Stomach smooth muscle (tissue), 2 donors: ENCODE data around the gene NTRK3.

Experiments
- H3K27ac ChIP-seq: one replicate; pipeline ENCODE4 v1.7.0; 2013; ENCODE audit warnings: mild to moderate bottlenecking, low read length, inconsistent platforms
- H3K27me3 ChIP-seq, 2 donors: one replicate each; pipeline ENCODE4 v1.7.0; 2013; ENCODE audit warnings: low read length in 2 of 2; ENCODE audit not compliant: insufficient read depth in 2 of 2, control insufficient read depth in 1 of 2
- H3K36me3 ChIP-seq, 2 donors: one replicate each; pipeline ENCODE4 v1.7.0; 2013; ENCODE audit warnings: low read length in 2 of 2; ENCODE audit not compliant: control insufficient read depth in 2 of 2, insufficient read depth in 2 of 2
- H3K4me1 ChIP-seq: one replicate; pipeline ENCODE4 v1.7.0; 2013; ENCODE audit warnings: low read length; ENCODE audit not compliant: control insufficient read depth, insufficient read depth
- H3K4me3 ChIP-seq, 2 donors: one replicate each; pipeline ENCODE4 v1.7.0; 2013; ENCODE audit warnings: low read length in 2 of 2
- H3K9ac ChIP-seq, 2 donors: one replicate each; pipeline ENCODE4 v1.7.0; 2013; ENCODE audit warnings: low read length in 2 of 2, mild to moderate bottlenecking in 1 of 2
- H3K9me3 ChIP-seq, 2 donors: one replicate each; pipeline ENCODE4 v1.7.0; 2013; ENCODE audit warnings: low read length in 2 of 2; ENCODE audit not compliant: control insufficient read depth in 2 of 2
- donor health status: healthy.
- donor health status: Pancreatic carcinoma.

The NTRK3 gene

GRCh38 chr15:88004399-88004798 is 252.1 kb downstream of the NTRK3 start:
- Histone ChIP-seq H3K27ac (no peak overlapping the region), H3K27me3 (no peaks in the 10 kb centered on the region), H3K36me3 (no peaks in the 10 kb centered on the region), H3K4me1 (no peaks in the 10 kb centered on the region), H3K4me3 (no peak overlapping the region), H3K9me3 (peaks cover 0 to 6% of the 10 kb centered on the region in 2 donors), H3K9ac (no peak overlapping the region)

- Histone ChIP-seq H3K4me1 (no peaks in the 10 kb centered on the region), H3K36me3 (no peaks in the 10 kb centered on the region), H3K27ac (no peak overlapping the region), H3K4me3 (no peak overlapping the region), H3K9ac (no peak overlapping the region), H3K27me3 (no peaks in the 10 kb centered on the region), H3K9me3 (peaks cover 0 to 6% of the 10 kb centered on the region in 2 donors)
Measured at GRCh38 chr15:88003541-88004327, 252.8 kb downstream of the NTRK3 start.

- no peaks in the 10 kb centered on the region for H3K4me1 ChIP-seq
- H3K9ac ChIP-seq = no peak overlapping the region
- H3K4me3 ChIP-seq = no peak overlapping the region
- no peak overlapping the region for H3K27ac ChIP-seq
- peaks cover 0 to 6% of the 10 kb centered on the region in 2 donors for H3K9me3 ChIP-seq
- H3K36me3 ChIP-seq = no peaks in the 10 kb centered on the region
- no peaks in the 10 kb centered on the region for H3K27me3 ChIP-seq
Measured at GRCh38 chr15:88002706-88003105, 253.8 kb downstream of the NTRK3 start.

DNA sequence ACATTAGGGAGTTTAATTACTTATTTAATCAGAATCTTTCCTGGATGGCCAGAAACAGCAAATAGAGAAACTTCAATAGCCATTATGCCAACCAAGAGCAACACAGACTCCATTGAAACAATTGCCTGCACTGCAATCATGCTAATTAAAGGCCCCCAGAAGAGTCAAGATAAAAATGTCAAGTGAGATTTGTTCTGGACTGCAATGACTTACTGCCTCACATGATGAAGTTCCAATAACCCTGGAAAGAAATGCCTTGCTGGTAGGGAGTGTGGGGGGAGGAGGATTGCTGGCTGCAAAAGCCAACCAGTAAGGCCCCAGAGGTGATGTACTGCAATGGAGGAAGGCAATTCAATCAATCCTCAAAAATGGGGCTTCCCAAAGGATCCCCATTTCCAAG is 257.9 kb downstream of the NTRK3 start:
- Histone ChIP-seq H3K27me3 (no peaks in the 10 kb centered on the region), H3K4me1 (no peaks in the 10 kb centered on the region), H3K9ac (no peak overlapping the region), H3K4me3 (no peak overlapping the region), H3K9me3 (peaks cover 0 to 6% of the 10 kb centered on the region in 2 donors), H3K36me3 (no peaks in the 10 kb centered on the region), H3K27ac (no peak overlapping the region)

GRCh38 chr15:87986776-87987175 is 269.8 kb downstream of the NTRK3 start:
- Histone ChIP-seq H3K9ac (no peak overlapping the region), H3K9me3 (no peaks in the 10 kb centered on the region), H3K4me1 (peaks cover 5% of the 10 kb centered on the region), H3K27ac (no peak overlapping the region), H3K36me3 (no peaks in the 10 kb centered on the region), H3K27me3 (no peaks in the 10 kb centered on the region), H3K4me3 (no peak overlapping the region)

GRCh38 chr15:87985451-87985850 is 271.1 kb downstream of the NTRK3 start:
- no peak overlapping the region for H3K9ac ChIP-seq
- no peak overlapping the region for H3K27ac ChIP-seq
- H3K27me3 ChIP-seq = no peaks in the 10 kb centered on the region
- H3K36me3 ChIP-seq = no peaks in the 10 kb centered on the region
- no peak overlapping the region for H3K4me3 ChIP-seq
- H3K4me1 ChIP-seq = peaks cover 5% of the 10 kb centered on the region
- no peaks in the 10 kb centered on the region for H3K9me3 ChIP-seq

- no peaks in the 10 kb centered on the region for H3K36me3 ChIP-seq
- H3K27ac ChIP-seq = no peak overlapping the region
- no peaks in the 10 kb centered on the region for H3K9me3 ChIP-seq
- H3K4me1 ChIP-seq = peaks cover 5% of the 10 kb centered on the region
- no peak overlapping the region for H3K4me3 ChIP-seq
- H3K27me3 ChIP-seq = no peaks in the 10 kb centered on the region
- no peak overlapping the region for H3K9ac ChIP-seq
Measured at GRCh38 chr15:87981969-87982368, 274.6 kb downstream of the NTRK3 start.

DNA sequence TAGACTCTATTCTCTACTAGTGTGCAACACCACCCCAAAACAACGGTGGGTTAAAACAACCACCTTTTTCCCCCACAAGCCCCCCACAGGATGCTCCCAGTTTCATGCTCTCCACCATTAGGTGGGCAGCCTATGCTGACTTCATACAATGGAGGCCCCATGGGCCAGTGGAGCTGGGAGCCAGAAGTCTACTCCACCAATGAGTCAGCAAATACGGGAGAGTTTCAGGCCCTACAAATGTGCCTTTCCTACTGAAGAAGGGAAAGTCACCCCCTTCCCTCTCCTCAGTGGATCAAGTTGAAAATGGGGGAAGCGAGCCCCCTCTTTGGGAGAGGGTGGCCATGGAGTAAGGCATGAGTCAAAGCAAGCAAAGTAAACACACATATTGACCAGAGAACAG is 278.6 kb downstream of the NTRK3 start:
- Histone ChIP-seq H3K27ac (no peak overlapping the region), H3K4me3 (no peak overlapping the region), H3K36me3 (no peaks in the 10 kb centered on the region), H3K27me3 (peaks cover 0 to 2% of the 10 kb centered on the region in 2 donors), H3K4me1 (peaks cover 10% of the 10 kb centered on the region), H3K9me3 (no peaks in the 10 kb centered on the region), H3K9ac (no peak overlapping the region)

DNA sequence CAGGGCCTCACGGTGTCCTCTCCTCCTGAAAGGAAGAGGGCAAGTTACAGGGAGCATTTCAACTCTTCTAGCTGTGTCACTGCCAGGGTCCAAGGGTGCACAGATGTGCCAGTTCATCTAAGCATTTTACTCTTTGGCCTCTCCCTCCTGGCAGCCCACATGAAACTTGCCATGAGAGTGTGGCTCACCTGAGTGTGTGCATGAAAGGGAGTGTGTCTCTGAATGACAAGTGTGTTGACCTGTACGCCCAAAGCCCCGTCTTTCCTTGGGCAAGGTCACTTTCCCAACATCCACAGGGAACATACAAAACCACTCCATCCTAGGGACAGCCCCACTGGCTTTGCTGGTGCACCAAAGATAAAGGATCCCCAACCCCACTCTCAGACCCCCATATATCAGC is 280.0 kb downstream of the NTRK3 start:
- no peak overlapping the region for H3K27ac ChIP-seq

GRCh38 chr15:87973501-87974215 is 282.9 kb downstream of the NTRK3 start:
- no peaks in the 10 kb centered on the region for H3K9me3 ChIP-seq
- H3K9ac ChIP-seq = no peak overlapping the region
- peaks cover 4% of the 10 kb centered on the region for H3K4me1 ChIP-seq
- H3K27me3 ChIP-seq = peaks cover 0 to 2% of the 10 kb centered on the region in 2 donors
- H3K4me3 ChIP-seq = no peak overlapping the region
- no peak overlapping the region for H3K27ac ChIP-seq
- no peaks in the 10 kb centered on the region for H3K36me3 ChIP-seq

More for the DNA sequence above, 280.0 kb downstream of the NTRK3 start:
- Histone ChIP-seq H3K9me3 (no peaks in the 10 kb centered on the region), H3K27me3 (peaks cover 0 to 2% of the 10 kb centered on the region in 2 donors), H3K4me1 (peaks cover 4% of the 10 kb centered on the region), H3K9ac (no peak overlapping the region), H3K4me3 (no peak overlapping the region), H3K36me3 (no peaks in the 10 kb centered on the region)

DNA sequence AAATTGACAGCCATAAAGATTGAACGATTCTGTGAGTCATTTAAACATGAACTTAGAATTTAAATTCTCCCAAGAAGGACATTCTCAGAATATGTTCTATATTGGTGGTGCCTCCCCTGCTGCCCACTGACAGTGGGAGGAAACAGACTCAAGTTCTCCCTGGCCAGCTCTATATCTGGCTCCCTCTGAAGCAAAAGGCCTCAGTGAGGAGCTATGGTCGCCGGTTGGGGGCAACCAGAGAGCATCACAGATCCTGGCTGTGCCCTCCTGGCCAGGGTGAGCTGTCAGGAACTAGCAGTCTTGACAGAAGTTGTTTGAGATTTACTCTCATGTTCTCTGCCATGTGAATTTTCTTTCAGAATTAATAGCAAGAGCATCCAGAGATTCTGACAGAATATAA is 285.5 kb downstream of the NTRK3 start:
- Histone ChIP-seq H3K27ac (no peak overlapping the region), H3K9me3 (no peaks in the 10 kb centered on the region), H3K27me3 (no peaks in the 10 kb centered on the region), H3K4me1 (peaks cover 4% of the 10 kb centered on the region), H3K4me3 (no peak overlapping the region), H3K9ac (no peak overlapping the region), H3K36me3 (no peaks in the 10 kb centered on the region)
